ENCODE data around the gene ATG14.
"Not testable (repeated sequence)": the region's sequence is repeated elsewhere in the genome, so short reads cannot be mapped to it uniquely, and the experiment has no call there.

The ATG14 gene, protein sequence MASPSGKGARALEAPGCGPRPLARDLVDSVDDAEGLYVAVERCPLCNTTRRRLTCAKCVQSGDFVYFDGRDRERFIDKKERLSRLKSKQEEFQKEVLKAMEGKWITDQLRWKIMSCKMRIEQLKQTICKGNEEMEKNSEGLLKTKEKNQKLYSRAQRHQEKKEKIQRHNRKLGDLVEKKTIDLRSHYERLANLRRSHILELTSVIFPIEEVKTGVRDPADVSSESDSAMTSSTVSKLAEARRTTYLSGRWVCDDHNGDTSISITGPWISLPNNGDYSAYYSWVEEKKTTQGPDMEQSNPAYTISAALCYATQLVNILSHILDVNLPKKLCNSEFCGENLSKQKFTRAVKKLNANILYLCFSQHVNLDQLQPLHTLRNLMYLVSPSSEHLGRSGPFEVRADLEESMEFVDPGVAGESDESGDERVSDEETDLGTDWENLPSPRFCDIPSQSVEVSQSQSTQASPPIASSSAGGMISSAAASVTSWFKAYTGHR

DNA sequence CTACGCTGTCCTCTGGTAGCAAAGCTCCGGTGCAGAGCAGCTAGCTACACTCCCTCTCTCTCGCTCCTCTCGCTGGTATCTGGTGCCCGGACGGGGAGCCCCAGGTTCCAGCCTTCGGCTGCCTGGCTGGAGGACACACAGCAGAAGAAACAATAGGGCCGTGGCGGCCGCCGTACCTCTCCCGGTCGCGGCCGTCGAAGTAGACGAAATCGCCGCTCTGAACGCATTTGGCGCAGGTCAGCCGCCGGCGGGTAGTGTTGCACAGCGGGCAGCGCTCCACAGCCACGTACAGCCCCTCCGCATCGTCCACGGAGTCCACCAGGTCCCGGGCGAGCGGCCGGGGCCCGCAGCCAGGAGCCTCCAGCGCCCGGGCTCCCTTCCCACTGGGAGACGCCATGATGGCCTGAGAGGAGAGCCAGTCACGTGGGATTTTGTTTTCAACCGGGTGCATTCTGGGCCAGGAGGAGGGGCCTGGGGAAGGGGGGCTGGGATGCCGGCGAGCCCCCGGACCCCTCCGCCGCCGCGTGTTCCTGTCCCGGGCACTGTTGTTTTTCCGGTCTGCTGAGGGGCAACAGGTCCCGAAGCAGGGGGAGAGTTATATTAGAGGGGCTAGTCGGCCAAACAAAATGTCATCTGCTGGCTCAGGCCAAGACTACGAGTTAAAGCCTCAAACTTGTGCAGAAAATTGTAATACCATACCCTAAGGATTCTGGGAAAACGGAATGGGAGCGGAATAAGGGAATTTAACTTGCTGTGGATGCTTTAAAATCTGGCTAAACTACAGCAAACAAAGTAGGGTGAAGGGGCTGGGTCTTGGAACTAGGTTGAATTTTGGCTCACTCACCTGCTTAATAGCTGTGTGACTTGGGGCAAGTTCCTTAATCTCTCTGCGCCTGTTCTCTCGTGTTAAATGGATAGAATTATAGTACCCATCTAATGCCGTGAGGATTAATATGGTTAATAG lies at the start of gene ATG14:
ATG14 (minus strand) TSS at position 405 of the 964 bp plus-strand sequence; CDS start at position 397, 8 bp downstream.
- peak; percentile 90 for DNase-seq

DNA sequence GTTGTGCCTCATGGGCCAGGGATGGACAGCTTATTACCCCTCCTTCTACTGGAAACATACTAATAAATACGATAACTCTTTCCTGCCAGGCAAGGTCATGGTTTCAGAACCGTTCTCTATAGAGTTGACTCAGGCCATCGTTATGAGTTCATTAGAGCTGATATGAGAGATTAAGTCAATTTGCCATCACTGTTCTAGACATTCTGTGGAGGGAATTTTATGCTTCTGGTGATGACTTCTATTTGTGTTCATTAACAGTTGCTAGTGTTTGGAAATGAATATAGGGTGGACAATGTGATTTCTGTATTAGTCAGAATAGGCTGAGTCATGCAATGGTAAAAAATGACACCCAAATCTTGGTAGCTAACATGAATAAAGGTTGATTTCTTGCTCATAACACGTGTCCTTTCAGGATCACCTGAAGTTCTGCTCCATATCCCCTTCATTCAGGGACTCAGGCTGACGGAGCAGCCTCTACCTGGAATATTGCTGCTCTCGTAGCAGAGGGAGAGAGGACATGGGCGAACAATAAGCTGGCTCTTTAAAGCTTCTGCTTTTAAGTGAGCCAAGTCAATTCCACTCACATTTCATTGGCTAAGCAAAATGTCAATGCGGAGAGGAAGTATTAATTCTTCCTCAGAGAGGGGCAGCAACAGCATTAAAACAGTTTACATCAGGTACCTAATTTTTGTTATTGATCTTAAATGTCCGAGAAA lies 47.3 kb upstream of the ATG14 start:
- no peak for DNase-seq

DNA sequence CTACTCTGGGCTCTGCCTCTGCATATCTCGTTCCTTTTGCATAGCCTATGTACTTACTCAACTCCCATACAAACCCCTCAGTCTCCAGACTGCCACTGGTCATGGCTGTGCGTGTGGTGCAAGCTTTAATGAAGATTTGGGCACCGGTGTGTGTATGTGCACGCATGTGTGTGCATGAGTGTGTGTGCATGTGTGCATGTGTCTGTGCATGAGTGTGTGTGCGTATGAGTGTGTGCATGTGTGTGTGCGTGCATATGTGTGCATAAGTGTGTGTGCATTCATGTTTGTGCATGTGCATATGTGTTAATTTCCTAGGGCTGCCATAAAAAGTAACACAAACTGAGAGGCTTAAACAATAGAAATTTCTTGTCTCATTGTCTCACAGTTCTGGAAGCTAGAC lies 45.9 kb upstream of the ATG14 start:
- DNase-seq, result no peak

DNA sequence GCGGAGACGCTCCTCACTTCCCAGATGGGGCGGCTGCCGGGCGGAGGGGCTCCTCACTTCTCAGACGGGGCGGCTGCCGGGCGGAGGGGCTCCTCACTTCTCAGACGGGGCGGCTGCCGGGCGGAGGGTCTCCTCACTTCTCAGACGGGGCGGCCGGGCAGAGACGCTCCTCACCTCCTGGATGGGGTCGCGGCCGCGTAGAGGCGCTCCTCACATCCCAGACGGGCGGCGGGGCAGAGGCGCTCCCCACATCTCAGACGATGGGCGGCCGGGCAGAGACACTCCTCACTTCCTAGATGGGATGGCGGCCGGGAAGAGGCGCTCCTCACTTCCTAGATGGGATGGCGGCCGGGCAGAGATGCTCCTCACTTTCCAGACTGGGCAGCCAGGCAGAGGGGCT lies 44.8 kb upstream of the ATG14 start:
- not testable (repeated sequence) for DNase-seq

DNA sequence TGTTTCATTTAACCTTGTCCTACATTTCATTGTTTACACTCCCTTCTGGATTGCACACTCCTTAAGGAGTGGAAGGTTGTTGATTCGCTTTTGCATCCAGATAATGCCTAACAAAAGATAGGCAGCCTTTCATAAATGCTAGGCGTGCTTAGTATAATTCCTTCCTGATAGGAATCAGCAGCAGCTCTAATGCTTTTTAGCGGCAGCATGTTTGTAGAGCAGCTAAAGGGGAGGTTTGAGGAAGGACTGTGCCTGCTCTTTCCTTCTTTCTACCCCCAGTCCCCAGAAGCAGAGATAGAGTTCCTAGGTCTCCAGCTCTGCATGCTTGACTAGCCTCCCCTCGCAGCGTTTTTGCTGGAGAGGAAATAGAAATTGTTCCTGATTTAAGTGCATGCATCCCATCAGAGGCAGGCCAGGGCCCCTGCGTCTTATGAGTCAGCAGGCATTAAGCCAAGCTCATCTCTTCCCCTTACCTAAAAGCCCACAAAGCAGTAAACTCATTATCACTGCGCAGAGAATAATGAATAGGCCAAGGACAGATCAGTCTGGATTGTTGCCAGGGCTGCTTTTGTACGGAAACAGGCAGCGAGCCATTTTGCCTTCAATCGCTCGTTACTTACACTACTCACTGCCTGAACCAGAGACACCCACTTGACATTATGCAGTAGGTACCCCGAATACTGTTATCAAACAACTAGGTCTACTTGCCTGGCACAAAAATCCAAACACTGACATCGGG lies 42.8 kb upstream of the ATG14 start:
- peak; percentile 98 for DNase-seq

DNA sequence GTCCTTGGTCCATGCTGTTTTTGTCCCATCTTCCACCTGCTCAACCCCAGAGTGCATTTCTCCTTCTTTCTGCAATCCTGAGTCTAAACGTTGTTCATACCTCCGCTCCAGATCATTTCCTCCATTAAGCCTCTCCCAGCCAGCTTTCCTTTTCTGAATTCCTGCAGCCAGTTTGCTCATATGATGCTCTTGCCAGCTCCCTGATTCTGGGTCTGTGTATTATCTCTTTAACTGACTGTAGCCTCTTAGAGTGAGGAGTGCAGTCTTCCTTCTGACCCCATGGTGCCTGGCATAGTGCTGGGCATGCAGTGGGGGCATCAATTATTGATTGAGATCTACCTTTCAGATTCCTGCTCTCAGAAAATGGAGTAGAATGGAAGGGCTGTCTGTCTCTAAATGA lies 40.3 kb upstream of the ATG14 start:
- no peak for DNase-seq

DNA sequence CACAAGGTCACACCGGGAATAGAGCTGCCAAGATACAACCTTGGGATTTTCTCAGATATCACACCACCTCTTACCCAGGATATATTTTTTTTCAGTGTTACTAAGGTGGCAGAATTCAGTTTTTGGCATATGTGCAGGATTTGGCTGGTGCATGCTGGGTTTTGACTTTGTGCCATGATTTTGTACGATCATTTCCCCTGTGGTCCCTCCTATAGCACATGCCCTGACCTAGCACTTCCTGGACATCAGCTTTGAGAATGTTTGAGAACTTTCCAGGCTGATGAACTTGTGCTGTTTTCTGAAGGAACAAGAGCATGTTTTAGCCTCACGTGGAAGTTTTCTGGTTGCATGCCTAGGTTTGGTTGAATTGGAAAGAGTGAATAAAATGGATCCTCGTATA lies 39.8 kb upstream of the ATG14 start:
- DNase-seq, result no peak

DNA sequence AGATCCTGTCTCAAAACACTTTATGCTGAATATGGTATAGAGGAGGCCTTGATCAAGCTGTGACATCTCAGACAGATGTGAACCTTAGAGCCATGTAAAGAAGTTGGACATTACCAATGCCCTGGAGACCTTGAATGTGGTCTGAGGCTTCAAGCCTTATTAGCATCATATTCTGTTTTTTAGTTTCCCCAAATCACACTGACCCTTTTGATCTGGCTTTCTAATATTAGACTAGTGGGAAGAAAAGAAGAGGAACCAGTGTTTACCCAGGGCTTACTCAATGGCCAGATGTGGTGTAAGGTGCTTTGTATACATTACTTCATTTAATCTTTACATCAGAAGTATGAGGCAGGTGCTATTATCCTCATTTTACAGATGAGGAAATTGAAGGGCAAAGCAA lies 39.4 kb upstream of the ATG14 start:
- no peak for DNase-seq

DNA sequence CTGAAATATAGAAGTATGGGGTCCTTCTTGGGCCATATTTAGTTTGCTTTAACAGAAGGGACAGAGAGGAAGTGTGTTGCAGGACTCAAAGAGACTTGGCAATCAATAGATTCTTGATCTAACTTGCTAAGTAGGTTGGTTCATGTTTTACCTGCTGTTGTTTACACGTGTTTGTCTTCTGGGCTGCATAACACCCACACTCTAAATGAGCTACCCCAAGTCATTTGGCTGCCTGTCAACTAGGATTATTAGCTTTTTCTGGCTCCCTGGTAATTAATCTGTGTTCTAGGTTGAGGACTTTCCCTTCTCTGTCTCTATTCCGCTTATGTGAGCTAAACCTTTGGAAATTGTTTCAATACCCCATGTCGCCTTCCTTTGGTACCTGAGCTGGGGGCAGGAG lies 38.9 kb upstream of the ATG14 start:
- no peak for DNase-seq

DNA sequence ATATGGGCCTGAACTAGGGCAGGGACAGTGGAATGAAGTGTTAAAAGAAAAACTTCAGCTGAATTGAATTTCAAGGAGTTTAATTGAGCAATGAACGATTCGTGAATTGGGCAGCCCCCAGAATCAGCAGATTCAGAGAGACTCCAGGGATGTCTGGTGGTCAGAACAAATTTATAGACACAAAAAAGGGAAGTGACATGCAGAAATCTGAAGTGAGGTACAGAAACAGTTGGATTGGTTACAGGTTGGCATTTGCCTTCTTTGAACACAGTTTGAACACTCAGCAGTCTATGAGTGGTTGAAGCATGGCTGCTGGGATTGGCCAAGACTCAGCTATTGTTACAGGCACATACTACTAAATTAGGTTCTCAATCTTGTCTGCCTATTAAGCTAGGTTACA lies 38.5 kb upstream of the ATG14 start:
- DNase-seq, result no peak

DNA sequence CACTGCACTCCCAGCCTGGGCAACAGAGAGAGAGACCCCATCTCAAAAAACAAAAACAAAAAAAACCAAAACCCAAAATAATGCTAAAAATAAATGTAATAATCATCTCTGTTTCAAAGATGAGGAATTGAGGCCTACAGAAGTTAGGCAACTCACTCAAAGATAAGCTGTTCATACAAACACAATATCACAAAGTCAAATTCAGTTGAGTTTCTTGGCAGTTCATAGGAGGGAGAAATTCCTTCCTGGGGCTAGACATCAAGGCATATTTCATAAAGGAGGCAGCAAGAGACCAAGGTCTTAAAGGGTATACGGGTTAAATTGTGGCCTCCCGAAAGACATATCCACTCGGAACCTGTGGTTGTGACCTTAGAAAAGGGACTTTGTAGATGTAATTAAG lies 37.5 kb upstream of the ATG14 start:
- no peak for DNase-seq

DNA sequence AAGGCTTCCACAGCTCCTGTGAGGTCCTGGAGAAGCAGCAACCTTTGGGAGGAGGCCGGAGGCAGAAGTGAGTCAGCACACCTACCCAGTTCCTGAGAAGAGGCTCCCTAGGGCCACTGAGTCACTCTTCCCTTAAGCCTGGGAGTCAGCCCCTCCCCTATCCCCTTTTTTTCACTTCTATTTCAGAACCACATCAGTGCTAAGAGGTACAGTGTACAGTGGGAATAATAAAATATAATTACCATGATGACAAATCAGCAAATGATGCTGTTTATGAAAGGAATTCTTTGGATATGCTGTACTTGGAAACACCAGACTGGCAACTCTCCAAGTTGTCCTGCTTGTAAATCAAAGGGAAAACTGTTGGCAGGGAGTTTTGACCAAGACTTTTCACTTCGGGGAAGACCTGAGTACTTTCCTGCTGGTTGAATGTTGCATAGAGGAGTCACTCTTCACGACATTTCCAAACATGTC lies 36.5 kb upstream of the ATG14 start:
- no peak for DNase-seq

DNA sequence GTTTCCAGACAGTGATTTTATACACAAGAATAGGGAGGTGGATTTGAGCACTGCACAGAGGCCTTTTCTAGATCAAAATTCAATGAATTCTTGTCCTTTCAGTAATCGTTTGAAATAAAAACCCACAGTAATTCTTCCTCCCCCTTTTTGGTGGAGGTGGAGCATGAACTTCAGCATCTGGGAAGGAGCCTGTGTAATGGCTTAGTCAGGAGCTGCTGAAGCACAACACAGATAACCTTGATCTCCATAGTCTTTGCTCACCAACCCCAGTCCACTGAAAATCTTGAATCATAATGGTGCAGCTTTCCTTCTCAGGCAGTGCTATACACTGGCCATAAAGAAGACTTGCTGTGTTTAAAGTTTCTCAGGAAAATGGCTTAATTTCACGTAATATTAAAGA lies 35.2 kb upstream of the ATG14 start:
- DNase-seq, result no peak

DNA sequence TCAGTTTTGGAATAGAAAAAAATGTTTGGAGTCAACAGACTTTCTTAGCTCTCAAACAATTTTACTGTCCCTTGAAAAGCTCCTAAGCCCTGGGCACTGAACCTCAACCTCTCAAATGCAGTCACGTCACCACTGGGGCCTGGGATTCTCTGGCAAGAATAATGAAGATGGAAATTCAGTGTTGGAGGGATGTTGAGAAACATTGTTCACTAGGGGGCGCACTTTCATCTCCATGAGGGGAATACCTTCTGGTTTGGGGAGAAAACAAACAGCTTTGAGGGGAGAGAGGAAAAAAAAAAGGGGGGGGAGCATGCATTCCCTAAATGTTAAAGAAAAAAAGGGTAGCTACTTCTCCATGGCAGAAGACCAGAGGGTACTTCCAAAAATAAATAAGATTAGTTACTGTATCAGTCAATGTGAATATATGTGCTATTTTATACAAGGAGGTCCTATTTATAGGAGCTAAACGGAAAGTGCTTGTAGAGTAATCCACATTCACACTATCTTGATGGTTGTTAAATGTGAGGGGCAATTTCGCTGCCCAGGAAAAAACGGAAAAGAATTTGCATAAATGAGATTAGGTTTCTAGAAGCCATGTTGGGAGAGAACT lies 34.6 kb upstream of the ATG14 start:
- peak; percentile 87 for DNase-seq

DNA sequence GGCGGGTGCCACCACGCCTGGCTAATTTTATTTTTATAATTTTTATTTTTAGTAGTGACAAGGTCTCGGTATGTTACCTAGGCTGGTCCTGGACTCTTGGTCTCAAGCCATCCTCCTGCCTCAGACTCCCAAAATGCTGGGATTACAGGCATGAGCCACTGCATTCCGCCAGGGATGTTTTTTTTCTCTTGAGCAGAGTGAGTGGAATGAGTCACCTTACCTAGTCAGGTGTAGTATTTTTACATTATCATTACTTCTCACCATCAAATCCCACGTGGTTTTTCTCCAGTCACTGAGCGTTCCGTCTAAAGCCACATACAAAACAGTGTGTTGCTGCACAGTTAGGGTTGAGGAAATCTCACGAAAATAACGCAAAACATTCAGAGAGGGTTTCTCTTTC lies 29.7 kb upstream of the ATG14 start:
- DNase-seq, result no peak

DNA sequence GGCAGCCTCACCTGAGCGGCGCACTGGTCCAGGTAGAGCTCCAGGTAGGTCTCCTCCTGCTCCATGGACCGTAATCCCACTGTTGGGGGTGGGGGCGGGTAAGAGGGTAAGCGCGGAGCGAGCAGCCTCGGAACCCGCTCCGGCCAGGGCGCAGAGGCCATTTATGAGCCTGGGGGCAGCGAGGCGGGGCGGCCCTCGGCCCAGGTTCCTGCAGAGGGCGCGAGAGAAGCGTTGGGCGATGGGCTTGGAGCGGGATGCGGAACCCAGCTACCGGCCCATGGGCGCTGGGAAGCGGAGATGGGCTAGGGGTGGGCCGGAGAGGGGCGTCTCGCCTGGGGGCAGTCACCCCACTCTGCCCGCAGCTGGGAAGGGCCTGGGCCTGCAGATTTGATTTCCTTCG lies 28.8 kb upstream of the ATG14 start, which contains the start of gene TBPL2:
TBPL2 (minus strand) TSS at position 232 of the 400 bp plus-strand sequence; CDS start at position 65, 167 bp downstream.
- DNase-seq, result no peak

DNA sequence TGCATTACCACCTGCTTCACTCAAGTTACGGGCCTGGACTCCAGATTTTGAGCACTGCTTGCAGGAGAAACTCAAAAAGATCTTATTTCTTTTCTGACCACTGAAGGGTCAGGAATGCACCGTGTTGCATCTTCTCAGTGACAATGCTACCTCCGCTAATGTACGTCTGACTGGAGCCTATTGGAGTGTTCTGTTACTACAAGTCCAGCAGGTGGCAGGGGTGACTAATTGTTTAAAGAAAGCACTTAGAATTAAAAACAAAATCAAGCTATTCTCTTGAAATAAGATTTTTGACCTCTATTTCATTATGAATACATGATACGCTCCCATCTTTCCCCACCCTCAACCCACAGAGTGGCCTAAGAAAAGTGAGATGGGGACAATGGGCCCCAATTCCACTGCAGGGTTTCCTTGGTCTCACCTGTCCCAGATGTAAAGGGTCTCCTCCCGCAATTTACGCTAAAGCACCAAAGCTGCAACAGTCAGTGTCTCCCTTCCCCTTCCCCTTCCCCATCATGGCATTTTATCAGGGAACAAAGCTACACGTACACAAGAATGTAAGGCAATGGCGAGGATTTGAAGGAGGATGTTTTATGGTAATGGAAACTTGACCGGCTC lies 26.5 kb upstream of the ATG14 start:
- peak; percentile 49 for DNase-seq

DNA sequence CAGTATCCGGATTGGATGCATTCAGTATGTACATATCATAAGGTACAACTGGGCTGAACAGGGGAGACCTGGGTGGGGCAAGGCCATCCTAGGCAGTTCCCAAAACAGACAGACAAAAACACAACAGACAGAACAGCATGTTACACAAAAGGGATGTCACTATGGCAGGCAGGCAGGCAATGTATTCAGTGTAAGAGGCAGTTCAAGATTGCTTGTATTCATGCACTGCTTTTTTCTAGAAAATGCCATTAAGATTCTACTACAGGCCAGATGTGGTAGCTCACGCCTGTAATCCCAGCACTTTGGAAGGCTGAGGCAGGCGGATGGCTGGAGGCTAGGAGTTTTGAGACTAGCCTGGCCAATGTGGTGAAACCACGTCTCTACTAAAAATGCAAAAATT lies 25.3 kb upstream of the ATG14 start:
- DNase-seq, result no peak

DNA sequence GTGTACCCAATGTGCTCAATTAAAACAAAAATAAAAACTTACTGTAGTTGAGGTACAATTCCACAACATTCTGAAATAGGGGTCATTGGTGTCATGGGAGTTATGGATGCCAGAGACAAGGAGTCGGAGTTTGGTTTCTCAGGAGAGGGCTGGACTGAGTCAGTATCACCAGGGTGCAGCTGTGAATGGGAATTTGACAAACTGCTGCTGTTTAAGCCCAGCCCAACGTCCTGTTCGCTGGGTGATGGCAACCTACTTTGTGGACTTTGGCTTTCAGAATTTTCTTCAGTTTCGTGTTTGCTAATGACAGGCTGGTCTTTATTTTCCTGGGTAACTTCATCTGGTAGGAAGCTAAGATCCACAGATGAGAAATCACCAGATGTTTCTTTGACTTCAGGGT lies 24.9 kb upstream of the ATG14 start:
- no peak for DNase-seq

DNA sequence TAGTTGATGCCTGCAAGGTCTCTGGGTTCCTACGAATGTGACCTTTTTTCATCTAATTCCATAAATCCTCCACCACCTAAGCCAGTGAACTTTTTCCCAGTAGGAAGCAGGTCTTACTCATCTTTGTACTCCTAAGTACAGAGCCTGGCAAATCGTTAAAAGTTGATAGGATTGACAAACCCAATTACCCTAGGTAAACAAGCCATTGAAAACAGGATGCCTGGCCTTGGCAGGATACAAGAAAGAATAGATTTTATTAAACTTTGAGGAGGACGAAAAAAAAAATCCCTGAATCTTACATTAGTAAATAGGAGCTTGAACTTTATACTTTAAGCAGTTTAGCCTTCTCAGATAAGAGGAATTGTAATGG lies 23.2 kb upstream of the ATG14 start:
- DNase-seq, result no peak

Data from NCI-H2029 (cell line).